CD14-positive monocyte (primary cell): ENCODE data around the gene OR8D2. TPM values are rescaled to one million over a fixed set of nuclear protein-coding genes. Genes with fewer than 3 reads are reported as not detected.

ENCODE experiments used
- DNase-seq, 3 donors: peaks; one replicate each; pipeline ENCODE4 v3.0.0-alpha.2; 2011 to 2022
- H2AFZ ChIP-seq: 2 replicates; pipeline ENCODE4 v1.6.0; 2012; ENCODE audit warnings: mild to moderate bottlenecking, low read depth, low read length, inconsistent platforms; ENCODE audit not compliant: insufficient read depth, poor library complexity, severe bottlenecking
- H3K27ac ChIP-seq, 2 donors: 1 replicate in 1 of 2; 2 replicates in 1 of 2; pipeline ENCODE4 v1.5.1; 2012 to 2013; ENCODE audit warnings: low read length in 2 of 2, control low read depth in 1 of 2, inconsistent platforms in 1 of 2, low read depth in 1 of 2, mild to moderate bottlenecking in 1 of 2
- H3K27me3 ChIP-seq, 2 donors: one replicate each; pipeline versions ENCODE4 v1.6.0 to v1.6.1; 2011 to 2013; ENCODE audit warnings: low read length in 2 of 2; ENCODE audit not compliant: control insufficient read depth in 2 of 2, insufficient read depth in 2 of 2
- H3K36me3 ChIP-seq, 2 donors: replicated peaks in 1 of 2; 1 replicate in 1 of 2; 2 replicates in 1 of 2; pipeline versions ENCODE4 v1.5.1 to v1.6.1; 2012 to 2013; ENCODE audit warnings: low read length in 2 of 2, control low read depth in 1 of 2, inconsistent platforms in 1 of 2, mild to moderate bottlenecking in 1 of 2; ENCODE audit not compliant: insufficient read depth in 2 of 2, control insufficient read depth in 1 of 2
- H3K4me1 ChIP-seq, 2 donors: 1 replicate in 1 of 2; 2 replicates in 1 of 2; pipeline versions ENCODE4 v1.5.1 to v1.6.1; 2012 to 2013; ENCODE audit warnings: low read length in 2 of 2, control low read depth in 1 of 2, inconsistent platforms in 1 of 2, mild to moderate bottlenecking in 1 of 2, moderate library complexity in 1 of 2; ENCODE audit not compliant: insufficient read depth in 2 of 2, control insufficient read depth in 1 of 2
- H3K4me2 ChIP-seq: replicated peaks from 2 replicates; pipeline ENCODE3; 2012; ENCODE audit warnings: low read length, moderate library complexity, mild to moderate bottlenecking; ENCODE audit not compliant: poor library complexity, severe bottlenecking; ENCODE audit errors: extremely low read depth
- H3K4me3 ChIP-seq, 3 experiments: fragments of 200-600 bp in 1 of 3; sonication (generic) in 1 of 3; replicated peaks in 1 of 3; 1 replicate in 2 of 3; 2 replicates in 1 of 3; pipeline ENCODE4 v1.5.1; 2011 to 2013; ENCODE audit warnings: low read length in 3 of 3, mild to moderate bottlenecking in 3 of 3, control low read depth in 2 of 3, low read depth in 2 of 3, inconsistent platforms in 1 of 3, moderate library complexity in 1 of 3
- H3K79me2 ChIP-seq: 2 replicates; pipeline ENCODE4 v1.6.0; 2012; ENCODE audit warnings: mild to moderate bottlenecking, control low read depth, inconsistent platforms, low read length, moderate library complexity; ENCODE audit not compliant: insufficient read depth
- H3K9ac ChIP-seq: 2 replicates; pipeline ENCODE4 v1.6.0; 2017; ENCODE audit warnings: low read length, mild to moderate bottlenecking; ENCODE audit not compliant: insufficient read depth, poor library complexity, severe bottlenecking
- H3K9me3 ChIP-seq, 2 donors: replicated peaks in 1 of 2; 1 replicate in 1 of 2; 2 replicates in 1 of 2; pipeline versions ENCODE4 v1.5.1 to v1.6.1; 2012 to 2013; ENCODE audit warnings: low read length in 2 of 2, control low read depth in 1 of 2; ENCODE audit not compliant: control insufficient read depth in 1 of 2, insufficient read depth in 1 of 2
- H4K20me1 ChIP-seq: 2 replicates; pipeline ENCODE4 v1.6.0; 2012; ENCODE audit warnings: mild to moderate bottlenecking, low read length, control low read depth, moderate library complexity; ENCODE audit not compliant: insufficient read depth
- H3K27ac Mint-ChIP-seq, 7 donors: one replicate each; pipeline ENCODE4 v1.8.0; 2020; ENCODE audit warnings: mild to moderate bottlenecking in 7 of 7, mixed read lengths in 7 of 7, moderate library complexity in 6 of 7, inconsistent platforms in 2 of 7
- H3K27me3 Mint-ChIP-seq, 3 donors: one replicate each; pipeline ENCODE4 v1.8.0; 2021 to 2022; ENCODE audit warnings: low read depth in 3 of 3, mild to moderate bottlenecking in 3 of 3, mixed read lengths in 3 of 3, moderate library complexity in 3 of 3, inconsistent platforms in 1 of 3
- H3K36me3 Mint-ChIP-seq, 2 donors: one replicate each; pipeline ENCODE4 v1.8.0; 2020; ENCODE audit warnings: mixed read lengths in 2 of 2, inconsistent platforms in 1 of 2, mild to moderate bottlenecking in 1 of 2
- H3K4me1 Mint-ChIP-seq: one replicate; pipeline ENCODE4 v1.8.0; 2020; ENCODE audit warnings: mild to moderate bottlenecking, mixed read lengths
- H3K4me3 Mint-ChIP-seq, 2 donors: one replicate each; pipeline ENCODE4 v1.8.0; 2020; ENCODE audit warnings: mild to moderate bottlenecking in 2 of 2, mixed read lengths in 2 of 2, moderate library complexity in 1 of 2
- H3K9me3 Mint-ChIP-seq, 7 donors: one replicate each; pipeline ENCODE4 v1.8.0; 2020 to 2022; ENCODE audit warnings: mixed read lengths in 7 of 7, mild to moderate bottlenecking in 6 of 7, moderate library complexity in 6 of 7, inconsistent platforms in 2 of 7
- WGBS: methylation state at CpG from one replicate; pipeline ENCODE4 v1.1.5; 2013; ENCODE audit warnings: missing lambda C conversion rate; ENCODE audit not compliant: insufficient coverage; 5-methylcytosine and 5-hydroxymethylcytosine counted together
- intact Hi-C, 2 donors: fragments of 100-400 bp; cut with micrococcal nuclease; formaldehyde crosslinking; loops; one replicate each; pipeline versions ENCODE4 v1.15.0 to v1.15.1; 2023
- polyA plus RNA-seq, 3 donors: library from polyadenylated mRNA; depleted of rRNA in 1 of 3; unstranded in 2 of 3; stranded (reverse) in 1 of 3; fragments of 300-500 nt in 2 of 3; fragments of >200 nt in 1 of 3; fragmentation: Illumina TruSeq in 2 of 3; gene quantifications; 1 replicate in 2 of 3; 2 replicates in 1 of 3; pipeline ENCODE4 v1.2.3, GENCODE V29; 2012 to 2021
- TF ChIP-seq, protein P1 (sequence below): fragments of 200-600 bp; IDR thresholded peaks from one replicate; pipeline ENCODE4 v1.8.0; 2022; ENCODE audit warnings: antibody characterized with exemption, mild to moderate bottlenecking

OR8D2 gene
- polyA plus RNA-seq, 3 donors: not detected

DNA sequence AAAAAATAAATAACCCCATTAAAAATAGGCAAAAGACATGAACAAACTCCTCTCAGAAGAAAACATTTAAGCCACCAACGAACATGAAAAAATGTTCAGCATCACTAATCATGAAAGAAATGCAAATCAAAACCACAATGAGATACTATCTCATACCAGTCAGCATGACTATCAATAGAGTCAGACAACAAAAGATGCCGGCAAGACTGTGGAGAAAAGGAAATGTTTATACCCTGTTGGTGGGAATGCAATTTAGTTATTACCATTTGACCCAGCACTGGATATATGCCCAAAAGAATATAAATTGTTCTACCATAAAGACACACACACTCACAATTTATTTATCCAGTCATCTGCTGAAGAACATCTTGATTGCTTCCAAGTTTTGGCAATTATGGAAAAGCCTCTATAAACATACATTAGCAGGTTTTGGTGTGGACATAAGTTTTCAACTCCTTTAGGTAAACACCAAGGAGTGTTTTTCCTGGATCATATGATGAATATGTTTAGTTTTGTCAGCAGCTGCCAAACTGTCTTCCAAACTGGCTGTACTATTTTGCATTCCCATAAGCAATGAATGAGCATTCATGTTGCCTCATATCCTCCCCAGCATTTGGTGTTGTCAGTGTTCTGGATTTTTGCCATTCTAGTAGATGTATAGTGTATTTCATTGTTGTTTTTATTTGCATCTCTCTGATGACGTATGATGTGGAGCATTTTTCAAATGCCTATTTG is 34.2 kb downstream of the OR8D2 start:
- Mint-ChIP-seq H3K4me1 (no peaks in the 10 kb centered on the region), H3K27ac (no peak overlapping the region), H3K4me3 (no peak overlapping the region), H3K9me3 (peaks cover 4 to 10% (median 6%) of the 10 kb centered on the region in 7 donors), H3K27me3 (no peaks in the 10 kb centered on the region), H3K36me3 (no peaks in the 10 kb centered on the region)
- no peak overlapping the region for H3K4me3 ChIP-seq
- intact Hi-C loops: no loop called here
- H2AFZ ChIP-seq: no peak overlapping the region
- H3K36me3 ChIP-seq: no peaks in the 10 kb centered on the region
- H3K4me1 ChIP-seq: no peaks in the 10 kb centered on the region
- H3K4me2 ChIP-seq: no peak overlapping the region
- H3K27ac ChIP-seq: no peak overlapping the region
- DNase-seq: no peak
- no peaks in the 10 kb centered on the region for H4K20me1 ChIP-seq
- TF ChIP-seq, protein P1, sequence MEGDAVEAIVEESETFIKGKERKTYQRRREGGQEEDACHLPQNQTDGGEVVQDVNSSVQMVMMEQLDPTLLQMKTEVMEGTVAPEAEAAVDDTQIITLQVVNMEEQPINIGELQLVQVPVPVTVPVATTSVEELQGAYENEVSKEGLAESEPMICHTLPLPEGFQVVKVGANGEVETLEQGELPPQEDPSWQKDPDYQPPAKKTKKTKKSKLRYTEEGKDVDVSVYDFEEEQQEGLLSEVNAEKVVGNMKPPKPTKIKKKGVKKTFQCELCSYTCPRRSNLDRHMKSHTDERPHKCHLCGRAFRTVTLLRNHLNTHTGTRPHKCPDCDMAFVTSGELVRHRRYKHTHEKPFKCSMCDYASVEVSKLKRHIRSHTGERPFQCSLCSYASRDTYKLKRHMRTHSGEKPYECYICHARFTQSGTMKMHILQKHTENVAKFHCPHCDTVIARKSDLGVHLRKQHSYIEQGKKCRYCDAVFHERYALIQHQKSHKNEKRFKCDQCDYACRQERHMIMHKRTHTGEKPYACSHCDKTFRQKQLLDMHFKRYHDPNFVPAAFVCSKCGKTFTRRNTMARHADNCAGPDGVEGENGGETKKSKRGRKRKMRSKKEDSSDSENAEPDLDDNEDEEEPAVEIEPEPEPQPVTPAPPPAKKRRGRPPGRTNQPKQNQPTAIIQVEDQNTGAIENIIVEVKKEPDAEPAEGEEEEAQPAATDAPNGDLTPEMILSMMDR: no peak
- no peaks in the 10 kb centered on the region for H3K79me2 ChIP-seq
- H3K9ac ChIP-seq: no peak overlapping the region
- H3K9me3 ChIP-seq: no peaks in the 10 kb centered on the region
- WGBS: no CpG with 5 or more reads among the region's 3 CpGs
- H3K27me3 ChIP-seq: no peaks in the 10 kb centered on the region

DNA sequence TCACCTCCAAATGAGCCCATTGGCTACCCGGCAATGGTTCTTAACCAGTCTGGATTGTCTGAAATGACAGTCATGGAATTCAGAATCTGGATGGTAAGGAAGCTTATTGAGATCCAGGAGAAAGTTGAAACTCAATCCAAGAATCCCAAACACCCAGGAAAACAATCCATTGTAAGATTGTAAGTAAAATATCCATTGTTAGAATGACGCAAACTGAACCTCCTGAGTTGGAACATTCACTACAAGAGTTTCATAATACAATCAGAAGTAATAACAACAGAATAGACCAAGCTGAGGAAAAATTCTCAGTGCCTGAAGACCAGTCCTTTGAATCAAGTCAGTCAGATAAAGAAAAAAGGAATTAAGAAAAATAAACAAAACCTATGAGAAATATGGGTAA is 41.7 kb downstream of the OR8D2 start:
- peaks cover 0 to 2% (median 1%) of the 10 kb centered on the region in 3 donors for H3K27me3 Mint-ChIP-seq
- H2AFZ ChIP-seq: no peak overlapping the region

More for the DNA sequence above, 41.7 kb downstream of the OR8D2 start:
- no peaks in the 10 kb centered on the region for H3K79me2 ChIP-seq
- WGBS: no CpG with 5 or more reads among the region's 2 CpGs
- no peak overlapping the region for H3K4me3 ChIP-seq
- no peaks in the 10 kb centered on the region for H3K27me3 ChIP-seq
- no peak overlapping the region for H3K27ac ChIP-seq
- Mint-ChIP-seq H3K36me3 (no peaks in the 10 kb centered on the region), H3K9me3 (peaks cover 0 to 6% (median 1%) of the 10 kb centered on the region in 7 donors), H3K4me1 (peaks cover 7% of the 10 kb centered on the region), H3K27ac (no peak overlapping the region), H3K4me3 (no peak overlapping the region)
- no peak for DNase-seq
- H3K4me2 ChIP-seq: no peak overlapping the region
- H3K9ac ChIP-seq: no peak overlapping the region
- H3K36me3 ChIP-seq: no peaks in the 10 kb centered on the region
- intact Hi-C loops: loop anchor here in 1 of 2 donors (10.0 kb wide), 1 partner anchor 203 kb away; no protein-coding TSS in a partner anchor
- H3K9me3 ChIP-seq: no peaks in the 10 kb centered on the region
- H4K20me1 ChIP-seq: no peaks in the 10 kb centered on the region
- no peaks in the 10 kb centered on the region for H3K4me1 ChIP-seq
- TF ChIP-seq, protein P1: no peak
